H1 (cell line): ENCODE measurements around the gene RAB4B. TPM values are rescaled to one million over a fixed set of nuclear protein-coding genes. Genes with fewer than 3 reads are reported as not detected.

Source experiments
- CTCF ChIA-PET: fragments of 300-600 bp; sonication (Branson Sonifier 250); formaldehyde crosslinking; loops from one replicate; lab custom pipeline; 2021; ENCODE audit not compliant: partially characterized antibody; lab: Charles Lee
- POLR2A ChIA-PET: fragments of 300-600 bp; sonication (Branson Sonifier 250); formaldehyde crosslinking; loops from one replicate; lab custom pipeline; 2021; ENCODE audit warnings: inconsistent platforms; ENCODE audit not compliant: partially characterized antibody; lab: Charles Lee
- DNase-seq, 2 experiments: peaks; one replicate each; pipeline versions ENCODE4 v3.0.0 to v3.0.0-alpha.2; 2010 to 2022; ENCODE audit warnings: low spot score in 2 of 2, low read depth in 1 of 2, mixed read lengths in 1 of 2
- FAIRE-seq: peaks from 2 replicates; lab custom pipeline; 2011; peaks lifted over from hg19 to GRCh38; lab: Jason Lieb, UNC
- H2AFZ ChIP-seq: 2 replicates; pipeline ENCODE4 v1.8.1; 2012; ENCODE audit warnings: low read length, inconsistent platforms
- H2AK5ac ChIP-seq: 2 replicates; pipeline ENCODE4 v1.6.1; 2013; ENCODE audit warnings: low read depth, low read length
- H2BK120ac ChIP-seq: replicated peaks from 2 replicates; pipeline ENCODE3; 2013; ENCODE audit warnings: low read depth, low read length, inconsistent platforms
- H2BK12ac ChIP-seq: 2 replicates; pipeline ENCODE4 v1.6.1; 2013; ENCODE audit warnings: low read depth, low read length
- H2BK15ac ChIP-seq: 2 replicates; pipeline ENCODE4 v1.6.1; 2013; ENCODE audit warnings: low read length
- H2BK20ac ChIP-seq: 2 replicates; pipeline ENCODE4 v1.6.1; 2013; ENCODE audit warnings: low read length
- H2BK5ac ChIP-seq: 2 replicates; pipeline ENCODE4 v1.6.1; 2013; ENCODE audit warnings: low read depth, low read length
- H3K14ac ChIP-seq: 2 replicates; pipeline ENCODE4 v1.6.1; 2013; ENCODE audit warnings: inconsistent platforms; ENCODE audit not compliant: insufficient read length
- H3K18ac ChIP-seq: 2 replicates; pipeline ENCODE4 v1.6.1; 2013; ENCODE audit warnings: low read length; ENCODE audit errors: extremely low read depth
- H3K23ac ChIP-seq: 2 replicates; pipeline ENCODE4 v1.6.1; 2013; ENCODE audit warnings: inconsistent platforms; ENCODE audit not compliant: insufficient read length
- H3K23me2 ChIP-seq: 2 replicates; pipeline ENCODE4 v1.6.1; 2013; ENCODE audit warnings: low read depth, low read length
- H3K27ac ChIP-seq: 2 replicates; pipeline ENCODE4 v1.6.1; 2011; ENCODE audit warnings: low read depth, low read length, inconsistent platforms
- H3K27me3 ChIP-seq, 4 experiments: replicated peaks in 1 of 4; 1 replicate in 1 of 4; 2 replicates in 3 of 4; pipeline versions ENCODE4 v1.6.1 to v1.8.1; 2011 to 2013; ENCODE audit warnings: low read length in 3 of 4, mild to moderate bottlenecking in 3 of 4, inconsistent platforms in 2 of 4, mixed read lengths in 2 of 4, moderate library complexity in 1 of 4; ENCODE audit not compliant: control insufficient read depth in 3 of 4, insufficient read depth in 3 of 4; ENCODE audit errors: extremely low read depth in 1 of 4
- H3K36me3 ChIP-seq, 4 experiments: 2 replicates each; pipeline versions ENCODE4 v1.6.1 to v1.8.1; 2011 to 2013; ENCODE audit warnings: mild to moderate bottlenecking in 4 of 4, low read length in 3 of 4, moderate library complexity in 2 of 4, control low read depth in 1 of 4, inconsistent platforms in 1 of 4; ENCODE audit not compliant: insufficient read depth in 4 of 4, control insufficient read depth in 2 of 4
- H3K4ac ChIP-seq: replicated peaks from 2 replicates; pipeline ENCODE3; 2013; ENCODE audit warnings: low read length, low read depth, mixed read lengths, inconsistent platforms; ENCODE audit not compliant: insufficient read length
- H3K4me1 ChIP-seq, 4 experiments: replicated peaks in 1 of 4; 1 replicate in 1 of 4; 2 replicates in 3 of 4; pipeline versions ENCODE4 v1.6.1 to v1.8.1; 2011 to 2013; ENCODE audit warnings: low read length in 3 of 4, inconsistent platforms in 2 of 4, mixed read lengths in 1 of 4; ENCODE audit not compliant: insufficient read depth in 4 of 4, control insufficient read depth in 3 of 4
- H3K4me2 ChIP-seq, 2 experiments: 2 replicates each; pipeline versions ENCODE4 v1.6.1 to v1.8.1; 2011 to 2013; ENCODE audit warnings: low read depth in 2 of 2, low read length in 2 of 2, control low read depth in 1 of 2, inconsistent platforms in 1 of 2, mild to moderate bottlenecking in 1 of 2; ENCODE audit not compliant: insufficient read depth in 1 of 2
- H3K4me3 ChIP-seq, 4 experiments: fragments of 200-600, 300-600 bp in 1 of 4; sonication (generic), shearing (Covaris generic), sonication (Bioruptor Twin) in 1 of 4; 2 replicates each; pipeline versions ENCODE4 v1.5.1 to v1.8.1; 2011 to 2016; ENCODE audit warnings: low read length in 4 of 4, low read depth in 3 of 4, control low read depth in 2 of 4, inconsistent platforms in 2 of 4, mild to moderate bottlenecking in 2 of 4, mixed read lengths in 1 of 4, moderate library complexity in 1 of 4; ENCODE audit not compliant: insufficient read depth in 2 of 4; ENCODE audit errors: extremely low read depth in 1 of 4
- H3K56ac ChIP-seq: replicated peaks from 2 replicates; pipeline ENCODE3; 2013; ENCODE audit warnings: low read depth, mild to moderate bottlenecking, mixed read lengths, low read length, inconsistent platforms; ENCODE audit not compliant: insufficient read length
- H3K79me1 ChIP-seq: 2 replicates; pipeline ENCODE4 v1.6.1; 2013; ENCODE audit warnings: low read depth, low read length, control low read depth
- H3K79me2 ChIP-seq, 2 experiments: 2 replicates each; pipeline versions ENCODE4 v1.6.1 to v1.8.1; 2012 to 2013; ENCODE audit warnings: low read length in 2 of 2, mild to moderate bottlenecking in 2 of 2, inconsistent platforms in 1 of 2; ENCODE audit not compliant: insufficient read depth in 2 of 2, control insufficient read depth in 1 of 2
- H3K9ac ChIP-seq, 4 experiments: replicated peaks in 1 of 4; 1 replicate in 1 of 4; 2 replicates in 3 of 4; pipeline versions ENCODE4 v1.6.1 to v1.8.1; 2011 to 2013; ENCODE audit warnings: low read depth in 3 of 4, low read length in 3 of 4, control low read depth in 2 of 4, mild to moderate bottlenecking in 2 of 4, moderate library complexity in 2 of 4, inconsistent platforms in 1 of 4; ENCODE audit errors: extremely low read depth in 1 of 4
- H3K9me3 ChIP-seq, 2 experiments: 2 replicates each; pipeline versions ENCODE4 v1.6.1 to v1.8.1; 2012 to 2013; ENCODE audit warnings: mild to moderate bottlenecking in 2 of 2, moderate library complexity in 2 of 2, control low read depth in 1 of 2, inconsistent platforms in 1 of 2, low read depth in 1 of 2, low read length in 1 of 2, mixed read lengths in 1 of 2; ENCODE audit not compliant: insufficient read depth in 2 of 2
- H4K20me1 ChIP-seq, 2 experiments: replicated peaks in 1 of 2; 2 replicates each; pipeline versions ENCODE3 to v1.8.1; 2011 to 2013; ENCODE audit warnings: inconsistent platforms in 2 of 2, low read length in 2 of 2, mild to moderate bottlenecking in 1 of 2; ENCODE audit not compliant: insufficient read depth in 2 of 2, control insufficient read depth in 1 of 2
- H4K5ac ChIP-seq: 2 replicates; pipeline ENCODE4 v1.6.1; 2013; ENCODE audit warnings: low read length, low read depth, mixed read lengths, inconsistent platforms; ENCODE audit not compliant: insufficient read length
- H4K8ac ChIP-seq: 2 replicates; pipeline ENCODE4 v1.8.0; 2013; ENCODE audit warnings: mild to moderate bottlenecking, moderate library complexity, low read length, inconsistent platforms; ENCODE audit not compliant: insufficient read depth; ENCODE audit errors: extremely low read depth
- H4K91ac ChIP-seq: replicated peaks from 2 replicates; pipeline ENCODE3; 2013; ENCODE audit warnings: low read length, mixed read lengths, inconsistent platforms; ENCODE audit not compliant: insufficient read length
- BACH1 ChIP-seq: IDR thresholded peaks from 2 replicates; pipeline ENCODE4 v1.6.1; 2012; ENCODE audit warnings: low read length, improper control_type of control experiment
- BRCA1 ChIP-seq: IDR thresholded peaks from 2 replicates; pipeline ENCODE4 v1.6.1; 2012; ENCODE audit warnings: low read depth, low read length, improper control_type of control experiment
- CHD1 ChIP-seq: IDR thresholded peaks from 2 replicates; pipeline ENCODE4 v1.6.1; 2012; ENCODE audit warnings: low read depth, low read length, improper control_type of control experiment
- FOSL1 ChIP-seq: IDR thresholded peaks from 2 replicates; pipeline ENCODE4 v1.6.1; 2011; ENCODE audit warnings: mild to moderate bottlenecking, low read depth, low read length, moderate library complexity; ENCODE audit not compliant: insufficient read depth
- GABPA ChIP-seq: IDR thresholded peaks from 2 replicates; pipeline ENCODE4 v1.6.1; 2011; ENCODE audit warnings: mild to moderate bottlenecking, low read length, moderate library complexity, borderline replicate concordance; ENCODE audit not compliant: insufficient read depth
- HDAC2 ChIP-seq, 2 experiments: fragments of 300-600 bp in 1 of 2; sonication (generic) in 1 of 2; IDR thresholded peaks; 2 replicates each; pipeline ENCODE4 v1.6.1; 2011 to 2012; ENCODE audit warnings: low read depth in 2 of 2, low read length in 2 of 2, mild to moderate bottlenecking in 2 of 2, moderate library complexity in 2 of 2, borderline replicate concordance in 1 of 2, inconsistent platforms in 1 of 2
- POU5F1 ChIP-seq: IDR thresholded peaks from 2 replicates; pipeline ENCODE4 v1.6.1; 2011; ENCODE audit warnings: low read depth, mild to moderate bottlenecking, low read length, moderate library complexity
- RAD21 ChIP-seq, 2 experiments: IDR thresholded peaks in 1 of 2; conservative IDR thresholded peaks in 1 of 2; 2 replicates each; pipeline ENCODE4 v1.6.1; 2011; ENCODE audit warnings: low read depth in 2 of 2, low read length in 2 of 2, improper control_type of control experiment in 1 of 2, inconsistent platforms in 1 of 2, mild to moderate bottlenecking in 1 of 2, moderate library complexity in 1 of 2
- TBP ChIP-seq: IDR thresholded peaks from 2 replicates; pipeline ENCODE4 v1.6.1; 2011; ENCODE audit warnings: low read depth, low read length, improper control_type of control experiment
- ZNF274 ChIP-seq: IDR thresholded peaks from 2 replicates; pipeline ENCODE4 v1.7.0; 2012; ENCODE audit warnings: low read length, borderline replicate concordance; ENCODE audit errors: extremely low read depth
- WGBS, 2 experiments: shearing (Covaris generic) in 1 of 2; methylation state at CpG; one replicate each; pipeline versions ENCODE4 v1.1.6 to v1.1.7; 2013 to 2015; ENCODE audit warnings: low lambda C conversion rate in 2 of 2, mixed read lengths in 2 of 2, inconsistent platforms in 1 of 2, low coverage in 1 of 2, missing lambda C conversion rate in 1 of 2; ENCODE audit not compliant: insufficient replicate concordance in 2 of 2, insufficient coverage in 1 of 2, insufficient read length in 1 of 2; ENCODE audit errors: extremely low coverage in 1 of 2, missing lambda C conversion rate in 1 of 2; 5-methylcytosine and 5-hydroxymethylcytosine counted together
- polyA plus RNA-seq, 7 experiments: library from polyadenylated mRNA; depleted of rRNA in 3 of 7; stranded (reverse) in 5 of 7; unstranded in 2 of 7; fragments of >200 nt in 5 of 7; fragments of 200-250 nt in 2 of 7; gene quantifications; 1 replicate in 5 of 7; 2 replicates in 1 of 7; 4 replicates in 1 of 7; pipeline versions ENCODE4 v1.2.1 to v1.2.3, GENCODE V29; 2011 to 2013; ENCODE audit warnings: missing spikeins in 2 of 7, mixed read lengths in 2 of 7
- total RNA-seq: library from RNA; stranded (reverse); fragmentation: NEBNext Ultra II Directional; extraction: Animal tissue kit (Norgen Biotek cat#: 25700); gene quantifications from 2 replicates; pipeline ENCODE4 v1.2.1, GENCODE V29; 2021

Gene RAB4B
- total and polyA plus RNA-seq, 2 of the 8 experiments (the other 6 are each of a cell fraction or from before 2014, with no cell fraction given): 15.9 to 28.6 TPM

- Histone ChIP-seq H3K18ac (no peak overlapping the region), H3K27me3 (no peaks in the 10 kb centered on the region), H2BK15ac (no peak overlapping the region), H3K56ac (no peak overlapping the region), H4K91ac (no peak overlapping the region), H3K4ac (no peak overlapping the region), H3K23ac (no peak overlapping the region), H3K4me2 (no peak overlapping the region), H3K27ac (no peak overlapping the region), H3K79me2 (peaks cover 14 to 35% of the 10 kb centered on the region in 2 experiments), H3K4me1 (peaks cover 0 to 20% (median 5%) of the 10 kb centered on the region in 4 experiments; a peak in 4 of 7 replicates), H3K9ac (no peak overlapping the region), H4K20me1 (no peaks in the 10 kb centered on the region), H3K23me2 (peaks cover 9% of the 10 kb centered on the region), H4K5ac (no peak overlapping the region), H3K79me1 (no peaks in the 10 kb centered on the region; the same call in 1 of the 2 replicates), H2BK120ac (no peak overlapping the region), H2BK5ac (no peak overlapping the region), H3K4me3 (no peak overlapping the region), H3K36me3 (peaks cover 0 to 8% (median 0%) of the 10 kb centered on the region in 4 experiments; a peak in 2 of 8 replicates), H2BK20ac (no peak overlapping the region), H4K8ac (no peak overlapping the region), H2AFZ (no peak overlapping the region), H3K9me3 (no peaks in the 10 kb centered on the region), H2AK5ac (no peak overlapping the region), H3K14ac (no peak overlapping the region), H2BK12ac (no peak overlapping the region)
- 93% methylated on average over 7 of the region's 7 CpGs; no CpG with 5 or more reads in 1 of the 2 experiments for WGBS, 2 experiments
- DNase-seq: no peak
- ChIA-PET CTCF (interaction anchor here (0.6 to 1.1 kb wide), 3 partner anchors 10 to 84 kb away, joined by 3 to 5 read pairs (median 3); no protein-coding TSS in a partner anchor), POLR2A (interaction anchor here (1.5 to 15.7 kb wide), 5 partner anchors 6 to 54 kb away, joined by 3 to 399 read pairs (median 120); partner anchors contain the start of genes ACTMAP, COQ8B, EGLN2 and ITPKC)
- no peak for FAIRE-seq
- no peak for TF ChIP-seq BRCA1
- no peak for TF ChIP-seq BACH1
- TF ChIP-seq GABPA: no peak
- TF ChIP-seq HDAC2 (IDR thresholded peaks at IDR 0.05; ENCODE audit: borderline replicate concordance in 1 of 2, low read depth in 2 of 2, low read length in 2 of 2): no peak
- TF ChIP-seq ZNF274: no peak
- TF ChIP-seq CHD1: no peak
- TF ChIP-seq POU5F1: no peak
- TF ChIP-seq FOSL1: no peak
- TF ChIP-seq RAD21 (IDR thresholded peaks at IDR 0.05 in 1 of 2, conservative IDR thresholded peaks at IDR 0.05 in 1 of 2; ENCODE audit: low read depth in 2 of 2, low read length in 2 of 2): no peak
- TF ChIP-seq TBP: no peak
These were observed 30.5 kb upstream of the RAB4B start for GRCh38 chr19:40747536-40747935.
